Bronchial epithelial cell (primary cell): ENCODE results near the gene GLG1. TPM values are rescaled to one million over a fixed set of nuclear protein-coding genes. Genes with fewer than 3 reads are reported as not detected.
"Not testable (repeated sequence)": the region's sequence is repeated elsewhere in the genome, so short reads cannot be mapped to it uniquely, and the experiment has no call there.

Experiments used
- DNase-seq: peaks from one replicate; pipeline ENCODE4 v3.0.0-alpha.2; 2010; ENCODE audit warnings: low read depth
- FAIRE-seq: peaks from 2 replicates; lab custom pipeline; 2011; peaks lifted over from hg19 to GRCh38; lab: Jason Lieb, UNC
- H3K27me3 ChIP-seq: 2 replicates; pipeline ENCODE4 v1.5.1; 2011; ENCODE audit warnings: low read length; ENCODE audit not compliant: control insufficient read depth, insufficient read depth
- H3K36me3 ChIP-seq: 2 replicates; pipeline ENCODE4 v1.5.1; 2011; ENCODE audit warnings: low read length; ENCODE audit not compliant: control insufficient read depth, insufficient read depth
- H3K4me3 ChIP-seq: 2 replicates; pipeline ENCODE4 v1.5.1; 2011; ENCODE audit warnings: mild to moderate bottlenecking, low read depth, low read length, control low read depth
- total RNA-seq: library from RNA; depleted of rRNA; stranded (reverse); fragments of >200 nt; gene quantifications from 2 replicates; pipeline ENCODE4 v1.2.1, GENCODE V29; 2014
- TF ChIP-seq, protein P1 (sequence below): IDR thresholded peaks from 2 replicates; pipeline ENCODE4 v1.5.1; 2011; ENCODE audit warnings: mild to moderate bottlenecking, moderate library complexity, low read length, control low read depth, inconsistent platforms; ENCODE audit not compliant: insufficient read depth, severe bottlenecking

Gene GLG1
- 65.0 and 71.2 TPM in 2 replicates for total RNA-seq

DNA sequence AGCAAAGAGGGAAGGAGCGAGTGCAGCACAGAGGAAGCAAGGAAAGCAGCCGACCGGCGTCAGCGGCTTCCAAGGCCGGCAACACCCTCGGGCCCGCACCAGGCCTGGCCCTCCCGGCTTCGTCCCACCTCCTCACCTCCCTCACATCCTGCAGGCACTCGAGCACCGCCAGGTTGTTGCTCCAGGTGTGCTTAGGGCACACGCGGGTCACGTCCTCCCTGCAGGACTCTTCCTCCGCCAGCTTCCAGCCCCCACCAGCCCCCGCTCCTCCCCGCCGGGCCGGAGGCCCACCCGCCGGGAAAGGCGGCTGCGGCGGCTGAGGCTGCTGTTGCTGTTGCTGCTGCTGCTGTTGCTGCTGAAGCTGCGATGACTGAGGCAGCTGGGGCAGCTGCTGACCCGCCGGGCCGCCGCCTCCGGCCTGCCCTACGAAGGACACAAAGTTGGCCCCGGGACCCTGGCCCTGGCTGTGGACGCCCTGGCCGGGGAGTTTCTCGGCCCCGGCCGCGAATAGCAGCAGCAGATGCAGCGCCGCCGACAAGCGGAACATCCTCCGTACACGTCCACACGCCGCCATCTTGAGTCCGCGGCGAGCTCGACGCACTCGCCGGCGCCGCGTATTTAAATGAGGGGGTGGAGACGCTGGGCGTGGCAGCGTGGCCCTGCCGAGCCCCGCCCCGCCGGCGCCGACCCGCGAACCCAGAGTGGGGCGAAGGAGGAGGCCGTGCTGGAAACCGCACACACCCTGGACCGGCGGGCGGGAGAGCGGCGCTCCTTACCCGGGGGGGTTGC is at the start of gene GLG1:
Gene GLG1 (minus strand): TSS at position 594 of the 789 bp plus-strand sequence. CDS start 20 bp downstream, at position 574.
- TF ChIP-seq, protein P1, sequence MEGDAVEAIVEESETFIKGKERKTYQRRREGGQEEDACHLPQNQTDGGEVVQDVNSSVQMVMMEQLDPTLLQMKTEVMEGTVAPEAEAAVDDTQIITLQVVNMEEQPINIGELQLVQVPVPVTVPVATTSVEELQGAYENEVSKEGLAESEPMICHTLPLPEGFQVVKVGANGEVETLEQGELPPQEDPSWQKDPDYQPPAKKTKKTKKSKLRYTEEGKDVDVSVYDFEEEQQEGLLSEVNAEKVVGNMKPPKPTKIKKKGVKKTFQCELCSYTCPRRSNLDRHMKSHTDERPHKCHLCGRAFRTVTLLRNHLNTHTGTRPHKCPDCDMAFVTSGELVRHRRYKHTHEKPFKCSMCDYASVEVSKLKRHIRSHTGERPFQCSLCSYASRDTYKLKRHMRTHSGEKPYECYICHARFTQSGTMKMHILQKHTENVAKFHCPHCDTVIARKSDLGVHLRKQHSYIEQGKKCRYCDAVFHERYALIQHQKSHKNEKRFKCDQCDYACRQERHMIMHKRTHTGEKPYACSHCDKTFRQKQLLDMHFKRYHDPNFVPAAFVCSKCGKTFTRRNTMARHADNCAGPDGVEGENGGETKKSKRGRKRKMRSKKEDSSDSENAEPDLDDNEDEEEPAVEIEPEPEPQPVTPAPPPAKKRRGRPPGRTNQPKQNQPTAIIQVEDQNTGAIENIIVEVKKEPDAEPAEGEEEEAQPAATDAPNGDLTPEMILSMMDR, result no peak
- no peak for FAIRE-seq
- DNase-seq, result peak; percentile 79
- Histone ChIP-seq H3K27me3 (no peaks in the 10 kb centered on the region), H3K4me3 (peak within 1 kb of the TSS; percentile 93), H3K36me3 (no peaks in the 10 kb centered on the region)

DNA sequence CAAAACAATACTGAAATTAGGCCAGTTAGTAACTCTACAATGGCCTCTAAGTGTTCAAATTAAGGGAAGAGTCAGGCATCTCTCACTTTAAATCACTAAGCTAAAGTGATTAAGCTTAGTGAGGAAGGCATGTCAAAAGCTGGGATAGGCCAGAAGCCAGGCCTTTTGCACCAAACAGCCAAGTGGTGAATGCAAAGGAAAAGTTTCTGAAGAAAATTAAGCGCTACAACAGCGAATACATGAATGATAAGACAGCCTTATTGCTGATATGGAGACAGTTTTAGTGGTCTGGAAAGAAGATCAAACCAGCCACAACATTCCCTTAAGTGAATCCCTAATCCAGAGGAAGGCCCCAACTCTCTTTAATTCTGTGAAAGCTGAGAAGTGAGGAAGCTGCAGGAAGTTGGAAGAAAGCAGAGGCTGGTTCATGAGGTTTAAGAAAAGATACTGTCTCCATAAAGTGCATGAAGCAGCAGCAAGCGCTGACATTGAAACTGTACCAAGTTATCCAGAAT is 47.7 kb upstream of the GLG1 start:
- DNase-seq, result no peak
- peaks cover 6% of the 10 kb centered on the region for H3K36me3 ChIP-seq
- FAIRE-seq, result no peak
- TF ChIP-seq, protein P1, result no peak
- H3K27me3 ChIP-seq, result no peaks in the 10 kb centered on the region
- no peak overlapping the region for H3K4me3 ChIP-seq

DNA sequence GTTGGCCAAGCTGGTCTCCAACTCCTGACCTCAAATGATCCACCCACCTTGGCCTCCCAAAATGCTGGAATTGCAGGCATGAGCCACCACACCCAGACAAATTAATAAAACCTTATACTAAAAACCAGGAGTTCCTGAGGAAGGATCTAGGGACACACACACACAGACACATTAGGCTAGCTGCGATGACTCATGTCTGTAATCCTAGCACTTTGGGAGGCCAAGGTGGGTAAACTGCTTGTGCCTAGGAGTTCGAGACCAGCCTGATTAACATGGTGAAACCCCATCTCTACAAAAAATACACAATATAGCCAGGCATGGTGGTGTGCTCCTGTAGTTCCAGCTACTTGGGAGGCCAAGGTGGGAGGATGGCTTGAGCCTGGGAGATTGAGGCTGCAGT is 46.0 kb upstream of the GLG1 start:
- H3K4me3 ChIP-seq, FAIRE-seq, H3K36me3 ChIP-seq, H3K27me3 ChIP-seq: not testable (repeated sequence)
- DNase-seq, result peak; percentile 25

DNA sequence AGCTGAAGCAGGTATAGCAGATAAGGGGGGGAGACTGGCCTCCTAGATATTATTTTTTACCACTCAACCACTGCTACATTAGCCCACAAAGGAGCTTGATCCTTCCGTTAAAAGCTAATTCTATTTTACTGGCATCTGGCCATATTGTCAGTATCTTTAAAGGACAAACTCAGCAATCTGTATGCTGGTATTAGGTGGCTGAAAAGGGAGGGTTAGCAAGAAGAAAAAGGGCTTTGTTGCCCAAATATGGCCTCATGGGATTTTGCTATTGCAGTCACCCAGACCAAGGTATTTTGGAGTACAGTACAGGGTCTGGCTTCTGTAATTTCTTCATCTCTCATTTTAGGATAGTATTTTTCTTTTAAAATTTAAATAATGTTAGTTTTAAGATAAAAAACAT is 45.3 kb upstream of the GLG1 start:
- Histone ChIP-seq H3K4me3 (no peak overlapping the region), H3K36me3 (peaks cover 7% of the 10 kb centered on the region), H3K27me3 (no peaks in the 10 kb centered on the region)
- FAIRE-seq, result no peak
- TF ChIP-seq, protein P1, result no peak
- no peak for DNase-seq

DNA sequence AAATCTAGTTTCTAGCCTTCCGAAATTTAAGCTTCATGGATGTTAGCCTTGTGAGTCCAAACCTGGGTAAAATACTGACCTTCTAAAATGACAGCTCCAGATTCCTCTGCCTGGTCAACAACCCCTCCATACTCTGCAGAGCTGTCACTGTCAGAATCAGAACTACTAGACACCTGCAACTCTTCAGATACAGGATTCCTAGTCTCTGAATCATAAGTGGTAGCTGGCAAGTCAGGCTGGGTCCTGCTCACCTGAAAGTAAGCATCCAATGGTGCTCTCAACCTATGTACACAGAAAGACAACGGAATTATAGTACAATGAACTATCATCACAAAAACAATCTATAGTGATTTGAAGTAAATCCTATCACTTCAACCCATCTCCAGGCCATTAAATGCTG is 44.9 kb upstream of the GLG1 start:
- TF ChIP-seq, protein P1, result no peak
- peak; percentile 66 for DNase-seq
- Histone ChIP-seq H3K4me3 (no peak overlapping the region), H3K36me3 (peaks cover 7% of the 10 kb centered on the region), H3K27me3 (no peaks in the 10 kb centered on the region)
- no peak for FAIRE-seq

DNA sequence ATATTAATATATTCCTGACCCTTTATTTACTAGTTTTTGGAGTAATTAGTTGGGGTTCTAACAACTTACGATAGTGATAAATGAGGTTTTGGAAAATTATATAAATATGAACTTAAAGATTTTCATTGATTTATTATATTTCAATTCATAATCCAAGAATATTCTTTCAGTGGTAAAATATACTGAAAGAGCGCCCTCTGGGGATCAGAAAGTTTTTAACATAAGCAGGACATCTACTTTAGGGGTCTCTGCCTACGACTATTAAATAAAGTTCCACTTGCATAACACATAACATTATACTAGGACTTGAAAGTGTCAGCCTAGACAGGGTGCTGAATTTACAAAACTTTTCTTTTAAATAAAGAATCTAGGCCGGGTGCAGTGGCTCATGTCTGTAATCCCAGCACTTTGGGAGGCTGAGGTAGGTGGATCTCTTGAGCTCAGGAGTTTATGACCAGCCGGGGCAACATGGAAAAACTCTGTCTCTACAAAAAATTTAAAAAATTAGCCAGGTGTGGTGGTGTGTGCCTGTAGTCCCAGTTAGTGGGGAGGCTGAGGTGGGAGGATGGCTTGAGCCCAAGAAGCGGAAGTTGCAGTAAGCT is 44.2 kb upstream of the GLG1 start:
- peaks cover 7% of the 10 kb centered on the region for H3K36me3 ChIP-seq
- H3K4me3 ChIP-seq, result no peak overlapping the region
- FAIRE-seq (no peak), DNase-seq (no peak)
- no peaks in the 10 kb centered on the region for H3K27me3 ChIP-seq
- TF ChIP-seq, protein P1, result peak; percentile 26
